ENCODE data around the gene CTAGE1. TPM values are rescaled to one million over a fixed set of nuclear protein-coding genes. Genes with fewer than 3 reads are reported as not detected.
"Not testable (repeated sequence)": the region's sequence is repeated elsewhere in the genome, so short reads cannot be mapped to it uniquely, and the experiment has no call there.

CTAGE1 gene
- total RNA-seq, 1 donor from 2014 or later, result not detected

DNA sequence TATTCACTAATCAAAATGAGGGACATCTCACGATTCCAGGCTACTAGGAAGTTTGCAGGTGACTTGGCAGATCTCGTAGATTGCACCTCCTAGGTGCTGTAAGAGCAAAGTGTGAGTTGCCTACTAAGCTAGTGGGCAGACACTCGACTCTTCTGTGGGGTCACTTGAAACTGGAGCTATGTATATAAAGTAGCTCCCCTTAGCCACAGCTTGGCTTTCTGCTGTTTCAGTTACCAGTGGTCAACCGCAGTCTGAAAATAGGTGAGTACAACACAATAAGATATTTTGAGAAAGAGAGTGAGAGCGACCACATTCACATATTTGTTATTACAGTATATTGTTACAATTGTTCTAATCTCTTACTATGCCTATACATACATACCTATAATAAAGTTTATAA is 23.3 kb downstream of the CTAGE1 start:
- Mint-ChIP-seq H3K36me3 (ENCODE audit: unreplicated experiment) (no peaks in the 10 kb centered on the region), H3K27ac (ENCODE audit: unreplicated experiment) (no peak overlapping the region), H3K27me3 (ENCODE audit: unreplicated experiment) (no peaks in the 10 kb centered on the region), H3K9me3 (ENCODE audit: unreplicated experiment) (no peaks in the 10 kb centered on the region), H3K4me3 (ENCODE audit: unreplicated experiment) (no peak overlapping the region), H3K4me1 (ENCODE audit: unreplicated experiment) (peaks cover 14% of the 10 kb centered on the region)
- DNase-seq (ENCODE audit: extremely low spot score, unreplicated experiment), result no peak
- no peak for TF ChIP-seq CTCF (IDR thresholded peaks at IDR 0.05)

- DNase-seq (ENCODE audit: extremely low spot score, unreplicated experiment); H3K9me3 Mint-ChIP-seq (ENCODE audit: unreplicated experiment); H3K27ac Mint-ChIP-seq (ENCODE audit: unreplicated experiment); H3K27me3 Mint-ChIP-seq (ENCODE audit: unreplicated experiment); H3K4me3 Mint-ChIP-seq (ENCODE audit: unreplicated experiment); H3K36me3 Mint-ChIP-seq (ENCODE audit: unreplicated experiment): not testable (repeated sequence)
- peaks cover 11% of the 10 kb centered on the region for H3K4me1 Mint-ChIP-seq (ENCODE audit: unreplicated experiment)
These were observed 24.6 kb downstream of the CTAGE1 start for GRCh38 chr18:22393164-22393563.

GRCh38 chr18:22391407-22392345 is 26.0 kb downstream of the CTAGE1 start:
- H3K4me1 Mint-ChIP-seq (ENCODE audit: unreplicated experiment), result peaks cover 11% of the 10 kb centered on the region
- no peaks in the 10 kb centered on the region for H3K27me3 Mint-ChIP-seq (ENCODE audit: unreplicated experiment)
- no peak overlapping the region for H3K27ac Mint-ChIP-seq (ENCODE audit: unreplicated experiment)
- DNase-seq (ENCODE audit: extremely low spot score, unreplicated experiment), result no peak
- H3K36me3 Mint-ChIP-seq (ENCODE audit: unreplicated experiment), result no peaks in the 10 kb centered on the region
- H3K4me3 Mint-ChIP-seq (ENCODE audit: unreplicated experiment), result no peak overlapping the region
- TF ChIP-seq CTCF (IDR thresholded peaks at IDR 0.05), result no peak
- no peaks in the 10 kb centered on the region for H3K9me3 Mint-ChIP-seq (ENCODE audit: unreplicated experiment)

- no peaks in the 10 kb centered on the region for H3K27me3 Mint-ChIP-seq (ENCODE audit: unreplicated experiment)
- H3K36me3 Mint-ChIP-seq (ENCODE audit: unreplicated experiment), result no peaks in the 10 kb centered on the region
- H3K4me3 Mint-ChIP-seq (ENCODE audit: unreplicated experiment), result no peak overlapping the region
- H3K27ac Mint-ChIP-seq (ENCODE audit: unreplicated experiment), result no peak overlapping the region
- H3K9me3 Mint-ChIP-seq (ENCODE audit: unreplicated experiment), result no peaks in the 10 kb centered on the region
- no peak for TF ChIP-seq CTCF (IDR thresholded peaks at IDR 0.05)
- no peak for DNase-seq (ENCODE audit: extremely low spot score, unreplicated experiment)
- H3K4me1 Mint-ChIP-seq (ENCODE audit: unreplicated experiment), result peaks cover 19% of the 10 kb centered on the region
These were observed 29.9 kb downstream of the CTAGE1 start for GRCh38 chr18:22387787-22388186.

DNA sequence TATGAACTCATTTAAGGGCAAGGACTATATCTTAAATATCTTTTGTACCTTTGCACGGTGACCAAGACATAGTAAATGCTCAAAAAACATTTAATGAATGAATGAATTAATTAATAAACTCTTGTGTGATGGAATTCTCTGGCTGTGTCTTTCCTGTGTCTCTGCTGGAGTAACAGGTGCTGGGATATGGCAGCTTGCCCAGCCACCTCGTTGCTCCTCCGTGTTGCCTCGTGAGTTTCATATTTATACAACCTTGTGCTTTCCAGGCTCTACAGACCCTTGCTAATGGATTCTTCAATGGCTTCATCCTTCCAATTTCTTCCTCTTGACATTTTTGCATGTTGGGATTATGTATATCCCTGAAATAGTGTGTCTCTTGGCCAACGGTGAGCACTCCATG is 30.4 kb downstream of the CTAGE1 start:
- Mint-ChIP-seq H3K4me3 (ENCODE audit: unreplicated experiment) (no peak overlapping the region), H3K27ac (ENCODE audit: unreplicated experiment) (no peak overlapping the region), H3K27me3 (ENCODE audit: unreplicated experiment) (no peaks in the 10 kb centered on the region), H3K9me3 (ENCODE audit: unreplicated experiment) (no peaks in the 10 kb centered on the region), H3K36me3 (ENCODE audit: unreplicated experiment) (no peaks in the 10 kb centered on the region), H3K4me1 (ENCODE audit: unreplicated experiment) (peaks cover 19% of the 10 kb centered on the region)
- no peak for TF ChIP-seq CTCF (IDR thresholded peaks at IDR 0.05)
- DNase-seq (ENCODE audit: extremely low spot score, unreplicated experiment), result no peak

Measured in osteocyte (in vitro differentiated cells).